Measurements from ENCODE around the gene ZNF74.
"Not testable (repeated sequence)": the region's sequence is repeated elsewhere in the genome, so short reads cannot be mapped to it uniquely, and the experiment has no call there.

The ZNF74 gene

GRCh38 chr22:20393705-20394476 lies at the start of gene ZNF74:
Gene ZNF74, plus strand, starts transcription at chr22:20394151. Its CDS starts 478 bp downstream, at chr22:20394629.
- DNase-seq = peak; percentile 68

GRCh38 chr22:20346553-20346952 lies 47.4 kb upstream of the ZNF74 start:
- not testable (repeated sequence) for DNase-seq

GRCh38 chr22:20352536-20352935 lies 41.4 kb upstream of the ZNF74 start:
- DNase-seq = not testable (repeated sequence)

GRCh38 chr22:20354238-20354975 lies 39.5 kb upstream of the ZNF74 start:
- no peak for DNase-seq

GRCh38 chr22:20355939-20356636 lies 37.9 kb upstream of the ZNF74 start:
- DNase-seq = not testable (repeated sequence)

GRCh38 chr22:20356906-20357305 lies 37.0 kb upstream of the ZNF74 start:
- not testable (repeated sequence) for DNase-seq

- not testable (repeated sequence) for DNase-seq
Observed at GRCh38 chr22:20357967-20358366, 36.0 kb upstream of the ZNF74 start.

- DNase-seq = not testable (repeated sequence)
Observed at GRCh38 chr22:20358503-20359239, 35.3 kb upstream of the ZNF74 start.

- DNase-seq = not testable (repeated sequence)
Observed at GRCh38 chr22:20360261-20360660, 33.7 kb upstream of the ZNF74 start.

- not testable (repeated sequence) for DNase-seq
Observed at GRCh38 chr22:20360866-20361751, 32.8 kb upstream of the ZNF74 start.

- DNase-seq = not testable (repeated sequence)
Observed at GRCh38 chr22:20361752-20362229, 32.2 kb upstream of the ZNF74 start.

GRCh38 chr22:20362403-20362802 lies 31.5 kb upstream of the ZNF74 start:
- not testable (repeated sequence) for DNase-seq

- not testable (repeated sequence) for DNase-seq
Observed at GRCh38 chr22:20364335-20365260, 29.4 kb upstream of the ZNF74 start.

GRCh38 chr22:20366841-20367240 lies 27.1 kb upstream of the ZNF74 start:
- not testable (repeated sequence) for DNase-seq

GRCh38 chr22:20368875-20369274 lies 25.1 kb upstream of the ZNF74 start:
- DNase-seq = not testable (repeated sequence)

GRCh38 chr22:20371687-20372086 lies 22.3 kb upstream of the ZNF74 start:
- not testable (repeated sequence) for DNase-seq

GRCh38 chr22:20372406-20372854 lies 21.5 kb upstream of the ZNF74 start:
- DNase-seq = not testable (repeated sequence)

GRCh38 chr22:20373195-20373706 lies 20.7 kb upstream of the ZNF74 start:
- DNase-seq = not testable (repeated sequence)

GRCh38 chr22:20374130-20374529 lies 19.8 kb upstream of the ZNF74 start:
- not testable (repeated sequence) for DNase-seq

- DNase-seq = not testable (repeated sequence)
Observed at GRCh38 chr22:20376281-20376680, 17.7 kb upstream of the ZNF74 start.

Measured in activated T-cell treated with anti-CD3 and anti-CD28 coated beads for 4 hours (primary cell).